NOMO-1 (cell line): Measurements from ENCODE around the gene KDM4C.

ENCODE experiments used
- DNase-seq, 2 experiments: peaks; one replicate each; lab custom pipeline; 2025; ENCODE audit not compliant: unreplicated experiment in 2 of 2; lab: John Stamatoyannopoulos, UW

Gene KDM4C

DNA sequence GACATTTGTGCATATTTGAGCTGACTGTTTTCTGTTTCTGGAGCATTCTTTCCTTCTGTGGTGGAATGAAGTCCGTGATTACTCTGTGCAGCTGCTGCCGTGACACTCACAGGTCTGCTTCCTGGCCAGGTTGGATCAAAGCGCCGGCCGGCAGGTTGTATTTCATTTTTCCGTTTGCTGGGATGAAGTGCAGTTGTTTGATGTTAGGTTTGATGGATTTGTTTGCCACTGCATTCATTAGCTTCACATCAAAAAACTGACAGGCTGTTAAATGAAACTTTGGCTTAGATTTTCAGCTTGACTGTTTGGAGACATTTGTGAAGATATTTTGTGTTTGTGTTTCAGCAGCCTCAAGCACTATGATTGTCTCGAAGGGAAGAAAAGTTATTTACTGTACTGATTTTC is 140.1 kb downstream of the KDM4C start:
- no peak for DNase-seq

DNA sequence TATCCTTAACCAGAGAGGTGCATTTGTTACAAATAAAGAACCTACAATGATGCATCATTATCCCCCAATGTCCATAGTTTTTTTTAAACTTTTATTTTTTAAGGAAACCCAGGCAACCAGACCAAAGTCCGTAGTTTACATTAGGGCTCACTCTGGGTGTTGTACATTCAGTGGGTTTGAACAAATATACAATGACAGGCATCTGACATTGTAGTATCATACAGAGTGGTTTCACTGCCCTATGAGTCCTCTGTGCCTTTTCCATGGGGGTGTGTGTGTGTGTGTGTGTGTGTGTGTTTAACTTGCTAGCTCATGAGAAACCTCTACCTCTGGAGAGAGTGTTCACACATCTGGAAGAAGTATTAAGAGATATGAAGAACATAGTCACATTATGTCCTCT is 141.5 kb downstream of the KDM4C start:
- DNase-seq = no peak

DNA sequence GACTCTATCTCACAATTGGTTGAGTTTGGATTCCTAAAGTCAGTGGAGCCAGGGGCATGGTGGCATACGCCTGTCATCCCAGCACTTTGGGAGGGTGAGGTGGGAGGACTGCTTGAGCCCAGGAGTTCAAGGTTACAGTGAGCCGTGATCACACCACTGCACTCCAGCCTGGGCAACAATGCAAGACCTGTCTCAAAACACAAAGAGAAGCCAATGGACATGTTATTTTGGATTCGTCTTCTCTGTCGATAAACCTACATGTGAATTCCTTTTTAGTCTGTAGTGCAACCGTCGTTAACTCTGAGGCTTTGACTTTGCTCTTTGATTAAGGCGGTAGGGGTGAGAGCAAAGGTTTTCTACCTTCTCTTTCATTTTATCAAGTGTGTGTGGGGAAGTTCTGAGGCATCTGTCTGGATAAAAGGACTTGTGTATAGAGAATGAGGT is 142.7 kb downstream of the KDM4C start:
- DNase-seq = no peak

DNA sequence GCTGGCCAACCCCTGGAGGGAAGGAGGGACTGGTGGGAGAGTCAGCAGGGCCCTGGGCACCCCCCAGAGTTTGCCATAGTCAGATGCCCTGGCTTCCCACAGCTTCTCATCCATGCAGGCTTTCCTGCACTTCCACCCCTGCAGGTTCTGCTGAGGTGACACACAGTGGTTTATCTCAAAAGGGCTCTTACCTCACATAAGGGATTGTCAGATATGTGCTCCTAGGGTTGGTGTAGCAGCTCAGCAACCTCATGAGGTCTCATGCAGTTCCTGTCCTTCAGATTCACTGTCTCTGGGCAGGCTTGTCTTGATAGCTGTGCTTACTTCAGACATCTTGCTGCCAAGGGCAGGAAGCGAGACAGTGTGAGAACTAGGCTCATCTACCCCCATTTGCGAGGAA is 143.4 kb downstream of the KDM4C start:
- DNase-seq = no peak

DNA sequence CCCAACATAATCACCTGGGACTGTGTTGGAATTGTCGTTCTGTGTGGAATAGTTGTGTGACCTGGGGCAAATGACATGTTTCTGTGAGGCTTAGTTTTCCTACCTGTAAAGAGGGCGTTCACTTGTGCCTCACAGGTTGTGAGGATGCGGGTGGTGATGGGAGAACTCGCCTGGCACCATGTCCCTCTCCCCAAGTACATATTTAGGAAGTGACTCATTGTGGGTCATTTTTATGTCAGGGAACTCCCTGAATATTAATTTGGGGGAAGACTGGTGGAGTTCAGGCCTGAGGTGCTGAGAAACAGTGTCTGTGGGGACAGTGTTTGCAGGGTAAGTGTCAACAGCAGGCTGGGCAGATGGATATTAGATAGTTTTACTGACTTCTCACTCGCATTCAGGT is 144.7 kb downstream of the KDM4C start:
- no peak for DNase-seq

DNA sequence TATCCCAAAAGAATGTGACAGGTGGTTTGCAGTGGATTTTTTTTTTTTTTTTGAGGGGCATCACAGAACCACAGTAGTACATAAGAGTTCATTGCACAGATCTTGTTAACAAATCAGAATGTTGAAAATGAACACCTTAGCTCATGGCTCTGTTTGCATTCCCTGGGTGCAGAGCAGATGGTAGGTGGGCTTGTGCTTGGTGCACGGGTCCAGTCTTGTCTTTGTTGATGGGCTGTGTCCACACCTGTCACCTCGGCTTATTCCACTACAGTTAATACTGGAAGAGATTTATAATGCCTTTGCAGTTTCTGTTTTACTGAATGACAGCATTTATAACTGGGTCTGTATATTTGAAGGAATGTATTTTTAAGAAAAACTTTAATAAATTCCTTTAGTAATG is 146.6 kb downstream of the KDM4C start:
- DNase-seq = no peak

DNA sequence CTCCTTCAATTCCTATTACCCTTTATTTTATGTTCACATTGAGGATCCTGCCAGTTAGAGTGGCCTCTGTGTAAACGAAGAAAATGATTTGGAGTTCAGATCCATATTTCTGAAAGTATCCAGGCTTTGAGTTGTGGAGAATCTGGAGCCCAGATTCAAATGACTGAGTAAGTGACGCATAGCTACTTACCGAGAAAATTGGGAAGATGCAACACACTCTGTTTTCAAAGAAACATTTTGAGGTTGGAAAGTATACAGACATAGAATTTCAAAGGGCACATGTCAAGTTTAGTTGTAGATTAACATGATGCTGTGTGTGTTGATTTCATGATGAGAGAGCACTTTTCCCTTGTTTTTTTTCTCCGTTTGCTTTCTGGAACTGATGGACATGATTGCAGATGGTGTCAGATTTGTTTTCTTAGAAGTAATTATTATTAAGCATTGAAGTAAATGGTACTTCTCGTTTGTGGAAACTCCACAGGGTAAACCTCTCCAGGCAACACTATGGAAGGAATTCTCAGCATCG is 148.1 kb downstream of the KDM4C start:
- DNase-seq = no peak

DNA sequence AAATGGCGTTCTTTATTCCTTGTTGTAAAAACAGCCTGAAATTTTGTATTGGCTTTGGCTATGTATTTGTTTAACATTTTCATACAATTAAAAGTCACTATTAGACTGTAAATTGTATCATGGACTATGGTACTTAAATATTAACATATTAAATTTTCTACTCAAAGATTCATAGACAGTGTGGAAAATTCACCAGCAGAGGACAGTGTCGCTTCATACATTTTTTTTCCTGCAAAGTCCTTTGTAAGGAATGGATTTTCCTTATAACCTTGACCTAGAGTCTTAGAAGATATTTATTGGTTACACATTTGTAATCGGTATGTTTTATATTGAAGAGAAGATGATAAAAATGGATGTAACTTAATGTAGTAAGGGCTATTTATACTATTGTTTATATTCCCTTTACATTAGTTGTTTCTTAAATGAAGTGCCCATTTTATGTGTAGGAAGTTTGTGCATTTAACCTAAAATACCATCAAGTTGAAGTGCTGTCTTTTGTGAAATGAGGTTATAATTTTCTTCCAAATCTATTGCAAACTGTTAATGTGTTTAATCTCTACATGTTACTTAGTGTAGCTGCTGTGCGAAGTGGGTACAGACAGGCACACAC is 150.1 kb downstream of the KDM4C start:
- no peak for DNase-seq

DNA sequence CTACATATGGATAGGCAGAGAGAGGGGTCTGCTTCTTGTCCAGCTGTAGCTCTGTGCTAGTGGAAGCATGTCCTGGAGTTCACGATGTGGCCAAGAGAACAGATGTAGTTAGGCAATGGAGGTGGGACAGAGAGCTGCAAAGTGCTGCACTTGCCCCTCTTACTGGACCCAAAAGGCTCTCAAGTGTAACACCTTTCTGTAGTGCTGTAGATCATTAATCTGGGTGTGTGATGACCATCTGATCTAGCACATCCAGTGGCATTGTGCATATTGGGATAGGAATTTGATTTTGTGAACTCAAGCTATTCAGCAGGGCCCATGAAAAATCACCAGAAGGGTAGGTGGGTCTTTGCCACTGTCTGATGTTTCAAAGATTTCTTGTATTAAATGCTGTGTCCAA is 151.4 kb downstream of the KDM4C start:
- DNase-seq = no peak

DNA sequence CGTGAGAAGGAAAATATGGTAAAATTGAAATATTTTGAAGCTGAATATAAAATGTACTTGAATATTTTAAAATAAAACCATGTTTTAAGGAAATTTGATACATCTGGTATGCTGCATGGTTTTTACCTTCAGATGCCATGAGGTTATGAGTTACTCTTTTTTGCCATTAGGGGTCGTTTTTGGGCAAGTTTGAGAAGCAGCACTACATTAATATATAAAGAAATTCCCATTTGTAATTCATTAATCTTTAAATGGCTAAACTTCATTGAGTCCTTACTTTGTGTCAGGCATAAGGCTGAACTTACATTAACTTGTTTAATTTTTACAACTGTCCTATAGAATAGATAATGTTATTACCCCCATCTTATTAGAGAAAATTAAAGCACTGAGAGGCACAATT is 152.3 kb downstream of the KDM4C start:
- DNase-seq = no peak

DNA sequence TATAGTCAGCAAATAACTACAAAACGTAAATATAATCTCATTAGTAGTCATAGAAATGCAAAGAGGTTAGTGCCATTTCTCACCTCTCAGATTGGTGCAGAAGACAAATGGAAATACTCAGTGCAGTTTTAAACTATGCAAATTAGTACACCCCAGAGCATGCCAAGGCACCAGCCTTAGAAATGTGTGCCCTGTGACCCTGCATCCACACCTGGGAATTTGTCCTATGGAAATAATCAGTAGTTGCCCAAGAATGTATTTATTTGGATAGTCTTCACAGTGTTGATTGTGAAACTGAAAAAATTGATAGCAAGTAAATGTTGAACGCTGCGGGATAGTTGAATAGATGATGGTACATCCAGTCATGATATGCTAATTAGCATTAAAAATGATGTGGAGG is 152.7 kb downstream of the KDM4C start:
- DNase-seq = no peak

DNA sequence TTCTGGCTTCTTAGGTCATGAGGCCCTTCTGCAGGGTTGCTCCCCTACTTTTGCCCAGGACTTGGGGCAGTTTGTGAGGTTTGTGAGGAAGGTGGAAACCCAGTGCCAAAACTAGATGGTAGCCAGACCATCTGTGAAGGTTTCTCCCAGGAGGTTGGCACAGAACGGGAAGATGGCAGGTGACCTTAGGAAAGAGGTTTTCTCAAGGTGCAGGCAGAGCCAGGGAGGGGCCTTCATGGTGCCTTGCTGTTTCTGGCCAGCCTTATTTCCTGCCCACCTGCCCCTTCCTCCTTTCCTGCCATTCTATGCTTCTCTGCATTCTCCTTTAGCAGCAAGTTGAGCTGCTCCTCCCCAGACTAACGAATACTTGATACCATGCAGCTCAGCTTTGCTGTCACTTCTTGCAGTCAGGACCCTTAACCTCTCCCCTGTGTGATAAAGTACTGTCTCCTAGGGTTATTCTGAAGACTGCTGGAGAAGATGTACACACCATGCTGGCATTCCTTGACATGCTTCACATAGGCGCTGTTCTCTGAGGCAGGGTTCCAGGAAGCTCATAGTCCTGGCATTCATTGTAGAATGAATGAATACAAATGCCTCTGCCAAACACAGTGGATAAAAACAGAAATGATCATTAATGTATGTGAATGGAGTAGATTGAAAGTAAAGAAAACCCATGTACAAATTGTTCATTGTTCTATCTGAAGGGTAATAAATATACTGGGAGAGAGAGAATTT is 154.3 kb downstream of the KDM4C start:
- DNase-seq = no peak

DNA sequence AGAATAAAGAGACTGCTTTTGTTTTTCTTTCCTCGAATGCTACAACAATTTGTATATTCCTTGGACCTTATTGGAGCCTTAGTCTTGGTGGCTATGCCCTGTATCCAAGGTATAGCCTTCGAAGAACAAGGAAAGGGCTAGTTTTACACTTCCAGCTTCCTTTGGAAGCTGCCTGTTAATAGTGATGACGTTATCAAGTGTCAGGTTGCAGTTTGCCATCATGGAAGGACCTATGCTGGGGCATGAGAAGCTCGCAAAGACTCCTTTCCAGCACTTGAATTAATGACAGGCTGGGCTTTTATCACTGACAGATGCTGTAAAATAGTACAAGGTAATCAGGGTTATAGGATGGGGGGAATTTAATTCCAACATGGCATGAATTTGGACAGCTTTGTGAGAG is 157.9 kb downstream of the KDM4C start:
- DNase-seq = no peak

DNA sequence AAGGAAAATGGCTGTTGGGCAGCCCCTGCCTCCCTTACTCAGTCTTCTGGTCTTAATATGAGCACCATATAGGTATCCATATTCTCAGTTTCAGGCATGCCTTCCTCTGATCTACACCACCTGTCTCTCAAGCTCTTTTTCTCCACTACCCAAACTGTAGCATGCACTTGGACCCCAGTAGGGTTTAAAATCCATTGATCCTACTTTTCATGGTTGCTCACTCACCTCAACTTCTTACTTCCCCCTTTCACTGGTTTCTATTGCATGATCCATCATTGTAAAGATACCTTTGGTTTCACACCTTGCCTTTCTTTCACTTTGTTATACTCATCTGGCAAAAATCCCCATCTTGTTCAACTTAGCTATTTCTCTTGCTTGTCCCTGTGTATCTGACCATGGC is 159.4 kb downstream of the KDM4C start:
- DNase-seq = no peak

DNA sequence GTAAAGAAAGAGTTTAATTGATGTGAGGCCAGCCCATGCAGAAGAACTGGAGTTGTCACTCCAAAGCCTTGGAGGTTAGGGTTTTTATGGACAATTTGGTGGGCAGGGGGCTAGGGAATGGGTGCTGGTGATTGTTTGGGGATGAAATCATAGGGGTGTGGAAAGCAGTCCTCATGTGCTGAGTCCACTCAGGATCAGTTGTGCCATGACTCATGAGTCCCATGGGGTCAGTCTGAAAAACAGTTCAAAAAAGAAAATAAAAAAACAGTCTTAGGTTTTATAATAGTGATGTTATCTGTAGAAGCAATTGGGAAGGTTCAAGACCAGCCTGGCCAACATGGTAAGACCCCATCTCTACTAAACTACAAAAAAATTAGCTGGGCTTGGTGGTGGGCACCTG is 162.3 kb downstream of the KDM4C start:
- no peak for DNase-seq

DNA sequence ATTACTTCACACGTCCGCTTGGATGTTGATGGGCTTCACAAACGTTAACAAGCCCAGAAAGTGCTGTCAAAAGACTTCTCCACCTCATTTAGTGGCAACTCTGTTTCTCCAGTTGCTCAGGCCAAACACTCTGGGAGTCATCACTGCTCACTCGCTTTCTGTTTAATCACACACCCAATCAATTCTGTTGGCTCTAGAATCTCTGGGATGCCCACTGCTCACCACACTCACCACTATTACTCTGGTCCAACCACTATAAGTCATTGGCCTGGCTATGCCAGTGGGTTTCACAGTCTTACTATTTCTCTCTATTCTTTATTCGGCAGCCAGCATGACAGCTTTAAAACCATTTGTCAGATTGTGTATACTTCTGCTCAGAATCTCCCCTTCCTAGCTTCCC is 163.5 kb downstream of the KDM4C start:
- DNase-seq = no peak

DNA sequence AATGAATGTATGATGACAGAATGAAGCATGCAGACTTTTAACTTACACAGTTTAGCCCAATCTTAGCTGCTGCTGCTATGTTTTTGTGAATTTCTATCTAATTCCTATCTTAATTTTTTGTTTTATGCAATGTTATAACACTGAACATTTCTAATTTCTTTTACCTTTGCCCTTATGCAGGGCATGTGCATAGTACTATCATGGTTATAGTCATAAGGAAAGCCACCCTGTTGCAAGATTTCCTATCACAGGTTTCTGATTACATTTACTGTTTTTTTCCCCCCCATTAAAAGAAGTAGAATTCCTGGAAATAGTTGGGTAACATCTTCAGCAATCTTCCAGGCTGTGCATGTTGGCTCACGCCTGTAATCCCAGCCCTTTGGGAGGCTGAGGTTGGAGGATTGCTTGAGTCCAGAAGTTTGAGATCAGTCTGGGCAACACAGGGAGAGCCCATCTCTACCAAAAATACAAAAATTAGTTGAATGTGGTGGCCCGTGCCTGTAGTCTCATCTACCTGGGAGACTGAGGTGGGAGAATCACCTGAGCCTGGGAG is 164.4 kb downstream of the KDM4C start:
- no peak for DNase-seq

DNA sequence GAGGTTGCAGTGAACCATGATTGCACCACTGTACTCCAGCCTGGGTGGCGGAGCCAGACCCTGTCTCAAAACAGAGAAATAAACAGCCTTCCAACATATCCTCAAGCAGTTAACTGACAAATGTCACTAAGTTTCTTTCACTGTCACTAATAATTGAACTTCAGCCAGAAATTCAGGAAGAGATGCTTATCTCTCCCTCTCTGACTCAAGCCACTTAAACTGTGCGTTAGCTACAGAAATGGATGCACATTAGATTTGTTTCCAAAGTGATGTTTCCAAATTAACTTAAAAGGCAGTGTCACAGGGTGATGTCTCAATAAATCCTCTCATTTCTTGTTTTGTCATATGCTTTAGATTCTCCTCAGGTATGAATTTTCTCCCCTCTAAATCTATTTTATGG is 164.9 kb downstream of the KDM4C start:
- DNase-seq = no peak

DNA sequence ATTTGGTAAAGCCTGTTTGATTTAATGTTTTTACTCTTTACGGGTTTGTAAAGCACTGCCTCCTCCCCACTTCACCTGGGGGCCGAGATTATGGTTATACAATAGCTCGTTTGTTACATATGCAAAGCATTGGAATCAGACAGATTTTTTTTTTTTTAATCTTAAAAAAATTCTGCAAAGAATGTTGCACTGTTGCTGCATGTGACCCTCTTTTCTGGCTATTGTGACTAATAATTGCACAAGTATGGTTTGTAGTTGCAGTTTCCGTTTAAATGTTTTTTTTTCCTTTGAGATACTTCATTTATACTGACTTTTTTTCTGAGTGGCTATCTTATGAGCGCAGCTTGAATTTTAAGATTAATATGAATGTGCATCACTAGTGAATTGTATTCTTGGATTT is 165.3 kb downstream of the KDM4C start:
- DNase-seq = no peak

DNA sequence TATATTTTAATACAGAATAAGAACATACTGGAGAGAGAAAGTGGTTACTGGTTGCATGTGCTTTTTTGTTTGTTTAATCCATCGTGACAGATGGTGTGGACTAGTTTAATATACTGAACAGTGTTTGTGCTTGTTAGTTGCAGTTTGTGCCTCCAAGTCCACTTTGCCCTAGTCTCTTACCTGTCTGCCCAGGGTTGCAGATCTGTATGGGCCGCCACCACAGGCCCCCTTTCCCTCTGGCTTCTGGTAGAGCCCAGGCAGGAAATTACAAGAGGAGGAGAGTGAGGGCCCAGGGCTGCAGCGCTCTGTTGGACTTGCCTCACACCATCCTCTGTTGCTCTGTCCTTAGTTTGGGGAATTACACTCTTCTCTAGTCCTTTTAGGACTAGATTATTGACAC is 166.4 kb downstream of the KDM4C start:
- DNase-seq = no peak

DNA sequence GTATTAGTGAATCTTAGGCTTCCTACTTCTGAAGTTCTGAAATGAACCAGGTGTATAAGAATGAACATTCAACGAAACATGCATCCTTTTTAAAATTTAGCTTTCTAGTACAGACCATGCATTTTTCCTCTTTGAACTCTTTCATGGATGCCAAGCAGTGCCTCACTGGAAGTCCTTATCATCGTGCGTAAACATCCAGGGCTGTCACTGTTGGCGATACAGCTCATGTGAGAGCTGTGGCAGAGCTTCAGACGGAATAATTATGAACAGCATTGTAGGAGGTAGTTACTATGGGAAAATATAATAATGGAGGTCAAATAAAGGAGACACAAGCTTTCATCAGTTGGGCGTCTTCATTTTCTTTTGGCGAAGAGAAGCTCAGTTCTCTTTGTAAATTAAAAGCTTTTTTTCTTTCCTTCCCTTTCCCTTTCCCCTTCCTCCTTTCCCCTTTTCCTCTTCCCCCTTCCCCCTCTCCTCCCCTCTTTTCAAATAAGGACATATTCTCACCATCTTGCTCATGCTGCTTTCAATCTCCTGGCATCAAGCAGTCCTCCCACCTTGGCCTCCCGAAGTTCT is 167.3 kb downstream of the KDM4C start:
- no peak for DNase-seq

DNA sequence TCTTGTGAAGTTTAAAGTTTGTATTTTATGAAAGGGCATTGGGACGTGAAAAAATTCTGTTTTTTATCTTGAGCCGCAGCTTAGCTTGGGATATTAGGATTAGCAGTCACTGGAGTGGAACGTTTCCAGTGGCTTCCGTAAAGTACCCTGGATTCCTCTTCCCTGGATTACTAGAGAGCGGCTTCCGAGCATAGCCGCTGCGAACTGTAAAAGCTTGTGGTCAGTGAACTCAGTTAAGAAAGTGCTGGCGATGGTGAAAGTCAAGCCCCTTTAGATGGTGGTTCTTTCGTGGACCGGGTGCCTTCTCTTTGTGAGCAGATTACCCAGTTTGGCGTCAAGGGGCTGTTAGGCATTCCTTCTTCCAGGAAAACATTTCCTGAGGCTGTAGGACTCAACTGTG is 168.1 kb downstream of the KDM4C start:
- DNase-seq = no peak
